ENCODE measurements around the gene PSMB9. TPM values are rescaled to one million over a fixed set of nuclear protein-coding genes. Genes with fewer than 3 reads are reported as not detected.
"Not testable (repeated sequence)": the region's sequence is repeated elsewhere in the genome, so short reads cannot be mapped to it uniquely, and the experiment has no call there.

Gene PSMB9
- total RNA-seq (2022) (120 and 201 TPM in 2 replicates), Bru-seq, nascent RNA (percentile 67 among the genes with signal in this experiment), BruChase-seq, experiment 1, labeled RNA remaining after a 6-hour chase (percentile 72 among the genes with signal in this experiment), BruChase-seq, experiment 2, labeled RNA remaining after a 2-hour chase (percentile 61 among the genes with signal in this experiment)
- long read RNA-seq, transcript PSMB9-207 (6 exons, 782 nt): major isoform, 309 of 338 reads
- long read RNA-seq, partial matches to known transcripts: 8 of 338 reads
- long read RNA-seq, other reads (novel, unspliced or antisense): 21 of 338 reads

- no peaks in the 10 kb centered on the region for H3K27me3 Mint-ChIP-seq (ENCODE audit: unreplicated experiment)
- H3K36me3 Mint-ChIP-seq (ENCODE audit: insufficient read depth, unreplicated experiment): peaks cover 32% of the 10 kb centered on the region
- TF ChIP-seq, protein P1, sequence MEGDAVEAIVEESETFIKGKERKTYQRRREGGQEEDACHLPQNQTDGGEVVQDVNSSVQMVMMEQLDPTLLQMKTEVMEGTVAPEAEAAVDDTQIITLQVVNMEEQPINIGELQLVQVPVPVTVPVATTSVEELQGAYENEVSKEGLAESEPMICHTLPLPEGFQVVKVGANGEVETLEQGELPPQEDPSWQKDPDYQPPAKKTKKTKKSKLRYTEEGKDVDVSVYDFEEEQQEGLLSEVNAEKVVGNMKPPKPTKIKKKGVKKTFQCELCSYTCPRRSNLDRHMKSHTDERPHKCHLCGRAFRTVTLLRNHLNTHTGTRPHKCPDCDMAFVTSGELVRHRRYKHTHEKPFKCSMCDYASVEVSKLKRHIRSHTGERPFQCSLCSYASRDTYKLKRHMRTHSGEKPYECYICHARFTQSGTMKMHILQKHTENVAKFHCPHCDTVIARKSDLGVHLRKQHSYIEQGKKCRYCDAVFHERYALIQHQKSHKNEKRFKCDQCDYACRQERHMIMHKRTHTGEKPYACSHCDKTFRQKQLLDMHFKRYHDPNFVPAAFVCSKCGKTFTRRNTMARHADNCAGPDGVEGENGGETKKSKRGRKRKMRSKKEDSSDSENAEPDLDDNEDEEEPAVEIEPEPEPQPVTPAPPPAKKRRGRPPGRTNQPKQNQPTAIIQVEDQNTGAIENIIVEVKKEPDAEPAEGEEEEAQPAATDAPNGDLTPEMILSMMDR (IDR thresholded peaks at IDR 0.05; ENCODE audit: unreplicated experiment): peak; percentile 87
- intact Hi-C loops (cut with micrococcal nuclease; ENCODE audit: unreplicated experiment): loop anchor here (2.0 kb wide), 1 partner anchor 15 kb away; the partner anchor contains the start of gene TAP2
- CTCF ChIA-PET: interaction anchor here (0.5 to 4.1 kb wide), 15 partner anchors 9 to 762 kb away, joined by 3 to 131 read pairs (median 7); partner anchors contain the start of genes PSMB8 and TAP2
- no peaks in the 10 kb centered on the region for H3K9me3 Mint-ChIP-seq (ENCODE audit: low read depth, unreplicated experiment)
- peak; percentile 99 for DNase-seq
- peak within 1 kb of the TSS; percentile 100 for H3K4me3 Mint-ChIP-seq (ENCODE audit: low read depth, unreplicated experiment)
- peak within 1 kb of the TSS; percentile 92 for H3K27ac Mint-ChIP-seq (ENCODE audit: unreplicated experiment)
- H3K4me1 Mint-ChIP-seq (ENCODE audit: low read depth, unreplicated experiment): peaks cover 30% of the 10 kb centered on the region
- no TSS peak for BruUV-seq (replicated peaks)
Measured at GRCh38 chr6:32853541-32854375, at the start of gene PSMB9, which contains the start of gene TAP1. Gene PSMB9, plus strand, starts transcription at chr6:32854192. Its CDS starts 38 bp downstream, at chr6:32854230. Gene TAP1, minus strand, starts transcription at chr6:32853704. Its CDS starts 68 bp downstream, at chr6:32853636.

DNA sequence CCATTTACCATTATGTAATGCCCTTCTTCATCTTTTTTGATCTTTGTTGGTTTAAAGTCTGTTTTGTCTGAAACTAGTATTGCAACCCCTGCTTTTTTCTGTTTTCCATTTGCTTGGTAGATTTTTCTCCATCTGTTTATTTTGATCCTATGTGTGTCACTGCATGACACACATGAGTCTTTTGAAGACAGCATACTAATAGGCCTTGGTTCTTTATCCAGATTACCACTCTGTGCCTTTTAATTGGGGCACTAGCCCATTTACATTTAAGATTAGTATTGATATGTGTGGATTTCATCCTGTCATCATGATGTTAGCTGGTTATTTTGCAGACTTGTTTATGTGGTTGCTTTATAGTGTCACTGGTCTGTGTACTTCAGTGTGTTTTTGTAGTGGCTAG, 48.6 kb upstream of the PSMB9 start:
- H3K4me3 Mint-ChIP-seq (ENCODE audit: low read depth, unreplicated experiment); H3K27ac Mint-ChIP-seq (ENCODE audit: unreplicated experiment); CTCF ChIA-PET; H3K9me3 Mint-ChIP-seq (ENCODE audit: low read depth, unreplicated experiment); intact Hi-C loops (cut with micrococcal nuclease; ENCODE audit: unreplicated experiment); BruUV-seq (replicated peaks); DNase-seq; H3K36me3 Mint-ChIP-seq (ENCODE audit: insufficient read depth, unreplicated experiment): not testable (repeated sequence)
- Mint-ChIP-seq H3K4me1 (ENCODE audit: low read depth, unreplicated experiment) (peaks cover 10% of the 10 kb centered on the region), H3K27me3 (ENCODE audit: unreplicated experiment) (peaks cover 68% of the 10 kb centered on the region)

DNA sequence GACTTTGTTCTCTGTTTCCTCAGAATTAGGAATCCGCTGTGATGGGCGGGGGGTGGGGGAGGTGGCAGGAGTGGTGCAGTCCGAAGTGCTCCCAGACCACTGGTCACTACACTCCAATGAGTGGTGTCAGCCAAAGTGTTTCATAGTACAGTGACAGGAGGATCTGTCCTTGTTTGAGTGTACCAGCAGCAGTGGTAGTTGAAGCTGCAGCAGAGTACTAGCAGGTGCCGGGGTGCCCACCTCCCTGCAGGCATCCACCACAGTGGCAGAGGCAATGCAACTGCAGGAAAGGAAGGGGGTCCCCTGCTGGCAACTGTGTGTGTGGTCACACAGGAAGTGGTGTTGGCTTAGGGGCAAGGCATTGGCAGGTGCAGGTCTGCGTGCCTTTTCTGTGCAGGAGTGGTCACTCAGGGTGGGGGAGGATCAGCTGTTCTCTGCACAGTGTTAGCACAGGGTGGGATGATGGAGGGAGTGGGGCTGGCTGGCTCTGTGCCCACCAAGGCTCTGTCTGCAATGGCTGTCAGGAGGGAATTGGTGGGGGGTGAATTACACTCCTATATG, 46.9 kb upstream of the PSMB9 start:
- no TSS peak for BruUV-seq (replicated peaks)
- intact Hi-C loops (cut with micrococcal nuclease; ENCODE audit: unreplicated experiment): no loop called here
- TF ChIP-seq, protein P1 (IDR thresholded peaks at IDR 0.05; ENCODE audit: unreplicated experiment): no peak
- Mint-ChIP-seq H3K27me3 (ENCODE audit: unreplicated experiment) (peaks cover 65% of the 10 kb centered on the region), H3K4me3 (ENCODE audit: low read depth, unreplicated experiment) (no peak overlapping the region), H3K4me1 (ENCODE audit: low read depth, unreplicated experiment) (peaks cover 10% of the 10 kb centered on the region), H3K9me3 (ENCODE audit: low read depth, unreplicated experiment) (no peaks in the 10 kb centered on the region), H3K36me3 (ENCODE audit: insufficient read depth, unreplicated experiment) (no peaks in the 10 kb centered on the region), H3K27ac (ENCODE audit: unreplicated experiment) (no peak overlapping the region)
- CTCF ChIA-PET: interaction anchor here (1.0 kb wide), 1 partner anchor 10 kb away, joined by 3 read pairs; no protein-coding TSS in a partner anchor
- DNase-seq: no peak

DNA sequence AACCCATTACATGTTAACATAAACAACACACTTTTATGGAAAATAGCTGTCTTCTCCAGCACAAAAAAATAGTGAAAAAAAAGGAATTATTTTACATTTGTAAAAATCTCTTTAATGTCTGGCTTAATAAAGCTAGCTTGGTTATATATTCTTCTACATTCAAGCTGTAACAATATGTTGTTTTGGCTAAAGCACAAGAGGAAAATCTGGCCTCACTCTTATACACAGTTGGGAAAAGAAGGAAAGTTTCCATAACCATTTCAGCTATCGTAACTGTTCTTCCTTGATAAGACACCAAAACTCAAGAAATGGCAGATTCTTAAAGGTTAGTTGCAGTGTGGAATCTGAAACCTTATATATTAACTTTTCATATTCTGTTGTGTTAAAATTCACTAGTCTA, 44.8 kb upstream of the PSMB9 start:
- Mint-ChIP-seq H3K36me3 (ENCODE audit: insufficient read depth, unreplicated experiment) (no peaks in the 10 kb centered on the region), H3K27me3 (ENCODE audit: unreplicated experiment) (peaks cover 65% of the 10 kb centered on the region), H3K27ac (ENCODE audit: unreplicated experiment) (no peak overlapping the region), H3K4me1 (ENCODE audit: low read depth, unreplicated experiment) (peaks cover 10% of the 10 kb centered on the region), H3K9me3 (ENCODE audit: low read depth, unreplicated experiment) (no peaks in the 10 kb centered on the region), H3K4me3 (ENCODE audit: low read depth, unreplicated experiment) (no peak overlapping the region)
- TF ChIP-seq, protein P1 (IDR thresholded peaks at IDR 0.05; ENCODE audit: unreplicated experiment): no peak
- no TSS peak for BruUV-seq (replicated peaks)
- intact Hi-C loops (cut with micrococcal nuclease; ENCODE audit: unreplicated experiment): no loop called here
- DNase-seq: no peak
- CTCF ChIA-PET: no interaction called here

Measured in Calu3 (cell line).